MCF 10A (cell line): Measurements from ENCODE around the gene MSANTD7. TPM values are rescaled to one million over a fixed set of nuclear protein-coding genes. Genes with fewer than 3 reads are reported as not detected.

Source experiments
- BruUV-seq: library from RNA; stranded (reverse); fragments of 400-500 nt; replicated peaks from 2 replicates; lab custom pipeline; 2021; lab: Mats Ljungman, UMichigan
- CTCF ChIA-PET: fragments of 300-600 bp; sonication (Branson Sonifier 250); formaldehyde crosslinking; extraction: SDS; loops from one replicate; lab custom pipeline; 2021; ENCODE audit warnings: antibody characterized with exemption, inconsistent platforms; lab: Yijun Ruan, JAX
- POLR2A ChIA-PET: fragments of 300-600, 350-650 bp; sonication (Branson Sonifier 250); formaldehyde crosslinking; extraction: SDS; loops from one replicate; lab custom pipeline; 2020; ENCODE audit warnings: antibody characterized with exemption, inconsistent platforms; lab: Yijun Ruan, JAX
- DNase-seq: peaks from one replicate; pipeline ENCODE4 v3.0.0-alpha.2; 2018; ENCODE audit not compliant: unreplicated experiment
- H3K27ac Mint-ChIP-seq: one replicate; pipeline ENCODE4 v1.8.0; 2022; ENCODE audit warnings: mild to moderate bottlenecking, low read depth, mixed read lengths; ENCODE audit not compliant: unreplicated experiment
- H3K27me3 Mint-ChIP-seq: one replicate; pipeline ENCODE4 v1.8.0; 2022; ENCODE audit warnings: mixed read lengths; ENCODE audit not compliant: insufficient read depth, unreplicated experiment
- H3K36me3 Mint-ChIP-seq: one replicate; pipeline ENCODE4 v1.8.0; 2022; ENCODE audit warnings: mild to moderate bottlenecking, moderate library complexity, mixed read lengths; ENCODE audit not compliant: insufficient read depth, unreplicated experiment
- H3K4me1 Mint-ChIP-seq: one replicate; pipeline ENCODE4 v1.8.0; 2022; ENCODE audit warnings: mixed read lengths; ENCODE audit not compliant: insufficient read depth, unreplicated experiment
- H3K4me3 Mint-ChIP-seq: one replicate; pipeline ENCODE4 v1.8.0; 2022; ENCODE audit warnings: mild to moderate bottlenecking, moderate library complexity, mixed read lengths; ENCODE audit not compliant: unreplicated experiment
- H3K9me3 Mint-ChIP-seq: one replicate; pipeline ENCODE4 v1.8.0; 2022; ENCODE audit warnings: mixed read lengths; ENCODE audit not compliant: unreplicated experiment
- intact Hi-C: fragments of 100-400 bp; cut with micrococcal nuclease; formaldehyde crosslinking; loops from 2 replicates; pipeline ENCODE4 v1.14.1; 2022
- total RNA-seq: library from RNA; stranded (reverse); gene quantifications from 2 replicates; pipeline ENCODE4 v1.2.3, GENCODE V29; 2022
- TF ChIP-seq, protein P1 (sequence below): fragments of 200-600 bp; IDR thresholded peaks from one replicate; pipeline ENCODE4 v1.8.0; 2022; ENCODE audit warnings: antibody characterized with exemption, mild to moderate bottlenecking; ENCODE audit not compliant: unreplicated experiment

Gene MSANTD7
- total RNA-seq, 1 experiment from 2014 or later, result 18.1 TPM

DNA sequence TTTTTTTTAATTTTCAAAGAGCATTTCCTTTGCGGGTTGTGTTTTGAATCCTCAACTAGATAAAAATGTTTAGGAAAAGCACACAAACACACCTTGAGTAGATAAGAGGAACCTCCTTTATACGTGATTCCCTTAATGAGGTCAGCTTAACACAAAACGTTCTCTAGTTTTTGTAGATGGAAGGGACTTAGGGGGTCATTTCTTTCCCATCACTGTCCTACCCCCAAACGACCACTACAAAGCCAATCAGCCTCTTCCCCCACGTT, 41.8 kb downstream of the MSANTD7 start:
- ChIA-PET POLR2A (interaction anchor here (0.6 to 7.3 kb wide), 12 partner anchors 11 to 231 kb away, joined by 3 to 90 read pairs (median 5); partner anchors contain the start of genes CDNF, DCLRE1C, HSPA14 and MEIG1), CTCF (interaction anchor here (0.7 to 2.0 kb wide), 3 partner anchors 9 to 226 kb away, joined by 3 to 5 read pairs (median 4); no protein-coding TSS in a partner anchor)
- Mint-ChIP-seq H3K27ac (peak overlapping the region; percentile 82), H3K9me3 (no peaks in the 10 kb centered on the region), H3K27me3 (no peaks in the 10 kb centered on the region), H3K4me1 (peaks cover 27% of the 10 kb centered on the region), H3K36me3 (peaks cover 12% of the 10 kb centered on the region), H3K4me3 (peak overlapping the region; percentile 79)
- BruUV-seq, result TSS peak; percentile 45
- intact Hi-C loops, result loop anchor here (2.0 to 10.0 kb wide), 3 partner anchors 65 to 285 kb away; partner anchors contain the start of gene NMT2
- DNase-seq, result no peak
- TF ChIP-seq, protein P1, sequence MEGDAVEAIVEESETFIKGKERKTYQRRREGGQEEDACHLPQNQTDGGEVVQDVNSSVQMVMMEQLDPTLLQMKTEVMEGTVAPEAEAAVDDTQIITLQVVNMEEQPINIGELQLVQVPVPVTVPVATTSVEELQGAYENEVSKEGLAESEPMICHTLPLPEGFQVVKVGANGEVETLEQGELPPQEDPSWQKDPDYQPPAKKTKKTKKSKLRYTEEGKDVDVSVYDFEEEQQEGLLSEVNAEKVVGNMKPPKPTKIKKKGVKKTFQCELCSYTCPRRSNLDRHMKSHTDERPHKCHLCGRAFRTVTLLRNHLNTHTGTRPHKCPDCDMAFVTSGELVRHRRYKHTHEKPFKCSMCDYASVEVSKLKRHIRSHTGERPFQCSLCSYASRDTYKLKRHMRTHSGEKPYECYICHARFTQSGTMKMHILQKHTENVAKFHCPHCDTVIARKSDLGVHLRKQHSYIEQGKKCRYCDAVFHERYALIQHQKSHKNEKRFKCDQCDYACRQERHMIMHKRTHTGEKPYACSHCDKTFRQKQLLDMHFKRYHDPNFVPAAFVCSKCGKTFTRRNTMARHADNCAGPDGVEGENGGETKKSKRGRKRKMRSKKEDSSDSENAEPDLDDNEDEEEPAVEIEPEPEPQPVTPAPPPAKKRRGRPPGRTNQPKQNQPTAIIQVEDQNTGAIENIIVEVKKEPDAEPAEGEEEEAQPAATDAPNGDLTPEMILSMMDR, result no peak

DNA sequence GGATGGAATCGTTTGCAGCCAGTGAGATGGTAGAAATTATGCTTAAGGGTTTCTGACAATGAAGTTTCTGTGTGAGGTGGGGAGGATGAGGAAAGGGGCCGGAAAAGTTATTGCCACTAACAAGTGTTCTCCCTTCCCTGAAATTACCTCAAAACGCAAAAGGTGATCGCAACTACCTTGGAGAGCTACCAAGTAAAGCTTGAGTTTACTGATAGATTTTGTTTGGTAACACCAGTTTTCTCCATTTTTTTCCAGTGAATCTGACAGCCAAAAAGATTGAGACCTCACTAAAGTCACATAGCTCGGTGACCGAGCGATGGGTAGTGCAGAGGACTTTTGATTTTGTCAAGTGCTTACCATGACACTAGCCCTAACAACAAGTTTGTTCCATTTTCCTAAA, 42.1 kb downstream of the MSANTD7 start:
- H3K9me3 Mint-ChIP-seq, result no peaks in the 10 kb centered on the region
- POLR2A ChIA-PET, result interaction anchor here (0.9 to 7.3 kb wide), 9 partner anchors 9 to 231 kb away, joined by 3 to 90 read pairs (median 17); partner anchors contain the start of genes CDNF, DCLRE1C, HSPA14 and MEIG1
- BruUV-seq, result no TSS peak

DNA sequence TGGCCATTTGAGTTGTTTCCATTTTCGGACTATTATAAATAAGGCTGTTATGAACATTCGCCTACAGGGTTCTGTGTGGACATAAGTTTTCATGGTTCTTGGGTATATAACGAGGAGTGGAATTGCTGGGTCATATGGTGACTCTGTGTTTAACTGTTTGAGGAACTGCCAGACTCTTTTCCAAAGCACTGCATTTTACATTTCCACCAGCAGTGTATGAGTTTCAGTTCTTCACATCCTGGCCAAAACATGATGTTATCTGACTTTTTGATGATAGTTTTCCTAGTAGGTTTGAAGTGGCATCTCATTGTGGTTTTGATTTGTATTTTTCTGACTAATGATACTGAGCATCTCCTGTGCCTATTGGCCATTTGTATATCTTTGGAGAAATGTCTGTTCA, 46.0 kb downstream of the MSANTD7 start:
- TF ChIP-seq, protein P1, result no peak
- intact Hi-C loops, result no loop called here
- Mint-ChIP-seq H3K9me3 (no peaks in the 10 kb centered on the region), H3K36me3 (peaks cover 5% of the 10 kb centered on the region), H3K4me3 (no peak overlapping the region), H3K4me1 (peaks cover 14% of the 10 kb centered on the region), H3K27me3 (no peaks in the 10 kb centered on the region), H3K27ac (no peak overlapping the region)
- no TSS peak for BruUV-seq
- no peak for DNase-seq
- ChIA-PET POLR2A (no interaction called here), CTCF (interaction anchor here (0.7 to 3.3 kb wide), 2 partner anchors 21 to 74 kb away, joined by 3 to 18 read pairs; no protein-coding TSS in a partner anchor)

More for the DNA sequence above, 42.1 kb downstream of the MSANTD7 start:
- H3K27ac Mint-ChIP-seq, result peak overlapping the region; percentile 82
- intact Hi-C loops, result no loop called here
- H3K4me3 Mint-ChIP-seq, result peak overlapping the region; percentile 79
- TF ChIP-seq, protein P1, result no peak
- peak; percentile 16 for DNase-seq
- no peaks in the 10 kb centered on the region for H3K27me3 Mint-ChIP-seq
- CTCF ChIA-PET, result interaction anchor here (1.9 to 2.0 kb wide), 2 partner anchors 9 to 226 kb away, joined by 4 to 5 read pairs; no protein-coding TSS in a partner anchor
- peaks cover 27% of the 10 kb centered on the region for H3K4me1 Mint-ChIP-seq
- peaks cover 12% of the 10 kb centered on the region for H3K36me3 Mint-ChIP-seq

Other genes starting within 250 kb of the MSANTD7 start
- gene FAM107B, start 63.4 kb upstream of the MSANTD7 start, total RNA-seq, result 32.1 and 41.3 TPM in 2 replicates
- 1.9 and 2.9 TPM in 2 replicates for gene CDNF, start 269 bp upstream of the MSANTD7 start, total RNA-seq
- 12.1 and 14.0 TPM in 2 replicates for gene HSPA14, start within 50 bp of the MSANTD7 start, total RNA-seq
- 14.9 and 16.0 TPM in 2 replicates for gene SUV39H2, start 40.6 kb downstream of the MSANTD7 start, total RNA-seq
- gene DCLRE1C, start 115.8 kb downstream of the MSANTD7 start, total RNA-seq, result 10.3 and 11.5 TPM in 2 replicates
- 1.7 TPM in 1 of 2 replicates, not detected in the other for gene MEIG1, start 121.1 kb downstream of the MSANTD7 start, total RNA-seq
- 1.4 and 2.1 TPM in 2 replicates for gene OLAH, start 205.6 kb downstream of the MSANTD7 start, total RNA-seq